H9 (cell line): ENCODE data around the gene BHLHE23. TPM values are rescaled to one million over a fixed set of nuclear protein-coding genes. Genes with fewer than 3 reads are reported as not detected.

Experiments used
- DNase-seq: peaks from one replicate; pipeline ENCODE4 v3.0.0-alpha.2; 2017
- H2AFZ ChIP-seq: one replicate; pipeline ENCODE4 v1.6.1; 2013; ENCODE audit warnings: mild to moderate bottlenecking, low read length, control low read depth, moderate library complexity
- H2AK5ac ChIP-seq: 2 replicates; pipeline ENCODE4 v1.6.1; 2013; ENCODE audit warnings: low read length, control low read depth, mixed read lengths; ENCODE audit not compliant: insufficient read length
- H2BK120ac ChIP-seq: one replicate; pipeline ENCODE4 v1.6.1; 2013; ENCODE audit warnings: low read depth, mild to moderate bottlenecking, low read length, control low read depth, inconsistent platforms; ENCODE audit not compliant: poor library complexity, severe bottlenecking
- H2BK12ac ChIP-seq: 2 replicates; pipeline ENCODE4 v1.6.1; 2013; ENCODE audit warnings: low read length, control low read depth, mixed read lengths, low read depth; ENCODE audit not compliant: insufficient read length
- H2BK15ac ChIP-seq: 2 replicates; pipeline ENCODE4 v1.6.1; 2013; ENCODE audit warnings: low read depth, low read length, control low read depth
- H2BK20ac ChIP-seq: one replicate; pipeline ENCODE4 v1.6.1; 2013; ENCODE audit warnings: low read depth, mild to moderate bottlenecking, low read length, control low read depth, inconsistent platforms; ENCODE audit not compliant: poor library complexity, severe bottlenecking
- H2BK5ac ChIP-seq: 2 replicates; pipeline ENCODE4 v1.6.1; 2013; ENCODE audit warnings: low read length, control low read depth, mixed read lengths; ENCODE audit not compliant: insufficient read length
- H3K14ac ChIP-seq: 2 replicates; pipeline ENCODE4 v1.6.1; 2013; ENCODE audit warnings: low read length, control low read depth; ENCODE audit not compliant: insufficient read depth
- H3K18ac ChIP-seq: 2 replicates; pipeline ENCODE4 v1.6.1; 2013; ENCODE audit warnings: low read depth, mild to moderate bottlenecking, mixed read lengths, low read length, control low read depth; ENCODE audit not compliant: insufficient read length
- H3K23ac ChIP-seq: 2 replicates; pipeline ENCODE4 v1.6.1; 2013; ENCODE audit warnings: low read length, control low read depth, mixed read lengths, low read depth; ENCODE audit not compliant: insufficient read length
- H3K23me2 ChIP-seq: 2 replicates; pipeline ENCODE4 v1.6.1; 2013; ENCODE audit warnings: low read depth, mild to moderate bottlenecking, mixed read lengths, low read length, control low read depth; ENCODE audit not compliant: insufficient read length, poor library complexity, severe bottlenecking
- H3K27ac ChIP-seq: 2 replicates; pipeline ENCODE4 v1.5.1; 2013; ENCODE audit warnings: low read length, control low read depth, mixed read lengths, low read depth; ENCODE audit not compliant: insufficient read length
- H3K27me3 ChIP-seq: 2 replicates; pipeline ENCODE4 v1.6.1; 2013; ENCODE audit warnings: low read length, control low read depth, inconsistent platforms; ENCODE audit not compliant: insufficient read depth
- H3K4ac ChIP-seq: 2 replicates; pipeline ENCODE4 v1.6.1; 2013; ENCODE audit warnings: low read depth, mild to moderate bottlenecking, control low read depth, inconsistent platforms, low read length, moderate library complexity
- H3K4me1 ChIP-seq: 2 replicates; pipeline ENCODE4 v1.6.1; 2013; ENCODE audit warnings: low read length, control low read depth, inconsistent platforms; ENCODE audit not compliant: insufficient read depth
- H3K4me2 ChIP-seq: 2 replicates; pipeline ENCODE4 v1.6.1; 2013; ENCODE audit warnings: low read length, control low read depth, mixed read lengths; ENCODE audit not compliant: insufficient read length, insufficient read depth
- H3K56ac ChIP-seq: 2 replicates; pipeline ENCODE4 v1.6.1; 2013; ENCODE audit warnings: low read depth, mild to moderate bottlenecking, mixed read lengths, low read length, control low read depth; ENCODE audit not compliant: insufficient read length
- H3K79me1 ChIP-seq: 2 replicates; pipeline ENCODE4 v1.6.1; 2013; ENCODE audit warnings: low read depth, mild to moderate bottlenecking, moderate library complexity, low read length, control low read depth, inconsistent platforms; ENCODE audit not compliant: insufficient read depth, poor library complexity, severe bottlenecking
- H3K79me2 ChIP-seq: 2 replicates; pipeline ENCODE4 v1.6.1; 2013; ENCODE audit warnings: low read length, control low read depth, inconsistent platforms; ENCODE audit not compliant: insufficient read depth
- H3K9ac ChIP-seq: 2 replicates; pipeline ENCODE4 v1.6.1; 2013; ENCODE audit warnings: low read length, control low read depth, mixed read lengths; ENCODE audit not compliant: insufficient read length; ENCODE audit errors: extremely low read depth
- H3K9me3 ChIP-seq: one replicate; pipeline ENCODE4 v1.6.1; 2013; ENCODE audit warnings: low read depth, low read length, inconsistent platforms; ENCODE audit not compliant: control insufficient read depth
- H3T11ph ChIP-seq: one replicate; pipeline ENCODE4 v1.6.1; 2013; ENCODE audit warnings: mild to moderate bottlenecking, low read length, control low read depth, inconsistent platforms
- H4K20me1 ChIP-seq: one replicate; pipeline ENCODE4 v1.6.1; 2013; ENCODE audit not compliant: control insufficient read depth, insufficient read length, insufficient read depth
- H4K5ac ChIP-seq: 2 replicates; pipeline ENCODE4 v1.6.1; 2013; ENCODE audit warnings: low read depth, mild to moderate bottlenecking, mixed read lengths, low read length, control low read depth; ENCODE audit not compliant: insufficient read length
- H4K8ac ChIP-seq: replicated peaks from 2 replicates; pipeline ENCODE4 v1.6.1; 2013; ENCODE audit warnings: low read length, control low read depth, mixed read lengths, low read depth; ENCODE audit not compliant: insufficient read length
- H4K91ac ChIP-seq: 2 replicates; pipeline ENCODE4 v1.6.1; 2013; ENCODE audit warnings: low read depth, mild to moderate bottlenecking, moderate library complexity, mixed read lengths, low read length, control low read depth; ENCODE audit not compliant: insufficient read length
- H3K27ac Mint-ChIP-seq, 3 experiments: 2 replicates in 2 of 3; 3 replicates in 1 of 3; pipeline ENCODE4 v1.8.0; 2020 to 2021; ENCODE audit warnings: mixed read lengths in 3 of 3, mild to moderate bottlenecking in 1 of 3, moderate library complexity in 1 of 3
- H3K27me3 Mint-ChIP-seq: 2 replicates; pipeline ENCODE4 v1.8.0; 2021; ENCODE audit warnings: low read depth, mild to moderate bottlenecking, moderate library complexity, mixed read lengths
- H3K36me3 Mint-ChIP-seq, 3 experiments: 2 replicates in 2 of 3; 3 replicates in 1 of 3; pipeline ENCODE4 v1.8.0; 2020 to 2021; ENCODE audit warnings: low read depth in 3 of 3, mixed read lengths in 3 of 3; ENCODE audit not compliant: insufficient read depth in 1 of 3
- H3K4me1 Mint-ChIP-seq, 2 experiments: 2 replicates each; pipeline ENCODE4 v1.8.0; 2020; ENCODE audit warnings: mixed read lengths in 2 of 2
- H3K4me3 Mint-ChIP-seq, 2 experiments: 2 replicates in 1 of 2; 3 replicates in 1 of 2; pipeline ENCODE4 v1.8.0; 2020 to 2021; ENCODE audit warnings: mild to moderate bottlenecking in 2 of 2, mixed read lengths in 2 of 2, moderate library complexity in 1 of 2
- H3K9me3 Mint-ChIP-seq, 2 experiments: 2 replicates in 1 of 2; 3 replicates in 1 of 2; pipeline ENCODE4 v1.8.0; 2020; ENCODE audit warnings: mild to moderate bottlenecking in 2 of 2, mixed read lengths in 2 of 2, moderate library complexity in 1 of 2
- WGBS: extraction: QIAGEN DNeasy Blood & Tissue Kit; methylation state at CpG from one replicate; pipeline ENCODE4 v1.1.7; 2013; ENCODE audit warnings: missing lambda C conversion rate, low lambda C conversion rate, mixed read lengths; ENCODE audit not compliant: insufficient read length; ENCODE audit errors: extremely low coverage; 5-methylcytosine and 5-hydroxymethylcytosine counted together
- total RNA-seq: library from RNA; stranded (reverse); gene quantifications from 2 replicates; pipeline ENCODE4 v1.2.1, GENCODE V29; 2021
- TF ChIP-seq, protein P1 (sequence below): fragments of 200-600 bp; sonication (generic); conservative IDR thresholded peaks from 3 replicates; pipeline ENCODE4 v1.8.0; 2021; ENCODE audit warnings: antibody characterized with exemption, mild to moderate bottlenecking

The BHLHE23 gene
- total RNA-seq, 1 experiment from 2014 or later = 0.35 TPM

DNA sequence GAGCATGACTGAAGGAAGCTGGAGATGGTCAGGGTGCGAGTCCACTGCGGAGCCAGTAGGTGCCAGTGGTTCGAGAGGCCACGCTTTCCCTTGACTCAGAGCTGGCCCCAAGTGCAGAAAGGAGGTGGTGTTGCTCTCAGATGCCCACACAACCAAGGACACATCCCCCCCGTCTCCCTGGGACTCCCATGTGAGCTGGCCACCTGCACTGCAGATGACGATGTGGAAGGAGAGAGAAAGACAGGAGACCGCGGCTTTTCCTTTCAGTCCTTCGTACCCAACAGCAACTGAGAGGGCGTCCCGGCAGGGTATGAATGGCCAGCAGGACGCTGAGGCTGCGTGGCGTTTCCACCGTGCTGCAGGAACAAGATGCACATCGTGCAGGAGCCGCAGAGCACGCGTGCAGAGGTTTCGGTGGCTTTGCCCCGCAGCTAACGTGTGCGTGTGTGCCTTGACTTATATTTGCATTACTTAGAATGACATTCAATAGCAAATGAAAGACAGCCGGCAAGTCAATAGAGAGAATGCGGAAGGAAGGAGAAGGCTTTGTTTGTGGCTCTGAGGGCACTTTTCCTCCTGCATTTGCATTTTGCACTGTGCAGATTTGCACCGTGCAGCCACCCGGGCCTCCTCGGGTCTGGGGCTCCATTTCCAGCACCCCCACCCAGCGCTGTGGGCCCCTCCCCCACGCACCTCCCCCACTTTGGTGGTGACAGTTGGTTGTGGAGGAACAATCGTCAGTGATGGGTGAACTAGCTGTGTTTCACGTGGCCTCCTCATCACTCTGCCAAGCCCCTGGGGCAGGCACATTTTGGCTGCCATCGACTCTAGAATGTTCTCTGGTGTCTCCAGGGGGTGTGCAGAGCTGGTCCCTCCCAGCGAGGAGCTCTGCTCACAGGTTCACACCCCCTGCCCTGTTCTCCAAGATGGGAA is 26.4 kb upstream of the BHLHE23 start:
- DNase-seq = peak; percentile 65
- Histone ChIP-seq H2BK12ac (no peak overlapping the region), H3K56ac (no peak overlapping the region), H4K20me1 (no peaks in the 10 kb centered on the region), H4K5ac (no peak overlapping the region), H3T11ph (no peak overlapping the region), H3K18ac (no peak overlapping the region), H3K9ac (no peak overlapping the region), H2BK15ac (no peak overlapping the region), H2BK120ac (no peak overlapping the region), H3K23me2 (no peaks in the 10 kb centered on the region), H3K79me1 (no peaks in the 10 kb centered on the region), H3K4ac (no peak overlapping the region), H2BK20ac (no peak overlapping the region), H4K8ac (no peak overlapping the region), H3K79me2 (no peaks in the 10 kb centered on the region), H2AFZ (no peak overlapping the region), H2AK5ac (no peak overlapping the region), H3K27me3 (no peaks in the 10 kb centered on the region), H3K23ac (no peak overlapping the region), H3K9me3 (no peaks in the 10 kb centered on the region), H3K14ac (0 out of 2 replicates have a peak overlapping the region, but pooled peaks have one; percentile 11), H3K4me2 (peak overlapping the region; percentile 35), H2BK5ac (no peak overlapping the region), H3K27ac (no peak overlapping the region), H4K91ac (no peak overlapping the region), H3K4me1 (peaks cover 3% of the 10 kb centered on the region; the same call in 1 of the 2 replicates)
- Mint-ChIP-seq H3K36me3 (no peaks in the 10 kb centered on the region), H3K9me3 (no peaks in the 10 kb centered on the region), H3K4me3 (peak overlapping the region; percentile 46 to 65; a peak in 3 of 5 replicates), H3K27me3 (peaks cover 35% of the 10 kb centered on the region), H3K27ac (no peak overlapping the region; a peak in 1 of 7 replicates), H3K4me1 (peaks cover 45 to 69% of the 10 kb centered on the region in 2 experiments)
- WGBS = no CpG with 5 or more reads among the region's 34 CpGs
- TF ChIP-seq, protein P1, sequence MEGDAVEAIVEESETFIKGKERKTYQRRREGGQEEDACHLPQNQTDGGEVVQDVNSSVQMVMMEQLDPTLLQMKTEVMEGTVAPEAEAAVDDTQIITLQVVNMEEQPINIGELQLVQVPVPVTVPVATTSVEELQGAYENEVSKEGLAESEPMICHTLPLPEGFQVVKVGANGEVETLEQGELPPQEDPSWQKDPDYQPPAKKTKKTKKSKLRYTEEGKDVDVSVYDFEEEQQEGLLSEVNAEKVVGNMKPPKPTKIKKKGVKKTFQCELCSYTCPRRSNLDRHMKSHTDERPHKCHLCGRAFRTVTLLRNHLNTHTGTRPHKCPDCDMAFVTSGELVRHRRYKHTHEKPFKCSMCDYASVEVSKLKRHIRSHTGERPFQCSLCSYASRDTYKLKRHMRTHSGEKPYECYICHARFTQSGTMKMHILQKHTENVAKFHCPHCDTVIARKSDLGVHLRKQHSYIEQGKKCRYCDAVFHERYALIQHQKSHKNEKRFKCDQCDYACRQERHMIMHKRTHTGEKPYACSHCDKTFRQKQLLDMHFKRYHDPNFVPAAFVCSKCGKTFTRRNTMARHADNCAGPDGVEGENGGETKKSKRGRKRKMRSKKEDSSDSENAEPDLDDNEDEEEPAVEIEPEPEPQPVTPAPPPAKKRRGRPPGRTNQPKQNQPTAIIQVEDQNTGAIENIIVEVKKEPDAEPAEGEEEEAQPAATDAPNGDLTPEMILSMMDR = no peak
